ENCODE results near the gene SMARCD1.

DNA sequence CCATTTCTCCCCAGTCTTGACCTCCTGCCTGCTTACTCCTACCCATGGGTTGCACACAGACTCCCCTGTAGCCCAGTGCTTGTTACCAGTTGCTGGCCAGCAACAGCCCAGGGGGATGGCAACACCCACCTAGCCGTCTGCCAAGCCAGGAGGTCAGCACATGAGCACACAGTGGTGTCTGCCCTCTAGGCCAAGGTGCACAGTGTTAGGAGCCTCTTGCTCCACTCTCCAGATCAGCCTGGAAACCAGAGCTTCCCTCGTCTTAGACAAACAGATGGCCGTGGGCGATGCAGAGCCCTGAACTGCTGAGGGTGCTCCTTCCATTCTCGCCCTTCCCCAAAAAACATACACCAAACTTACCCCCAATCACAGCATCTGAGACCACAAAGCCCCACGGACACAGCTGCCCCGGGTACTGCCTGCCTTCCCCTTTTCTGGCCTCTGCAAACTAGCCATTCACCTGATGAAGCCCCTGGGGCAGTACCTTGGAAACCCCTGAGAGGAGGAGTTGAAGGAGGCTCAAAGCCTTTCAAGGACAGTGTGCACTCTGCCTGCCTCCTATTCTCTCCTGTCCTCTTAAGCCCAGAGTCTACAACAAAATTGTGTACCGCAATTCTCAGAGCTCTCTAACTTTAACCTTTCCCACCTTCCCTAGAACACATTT lies 17.6 kb downstream of the SMARCD1 start:
- TF ChIP-seq POLR2AphosphoS5 (IDR thresholded peaks at IDR 0.05), result no peak
- TF ChIP-seq, protein P1, sequence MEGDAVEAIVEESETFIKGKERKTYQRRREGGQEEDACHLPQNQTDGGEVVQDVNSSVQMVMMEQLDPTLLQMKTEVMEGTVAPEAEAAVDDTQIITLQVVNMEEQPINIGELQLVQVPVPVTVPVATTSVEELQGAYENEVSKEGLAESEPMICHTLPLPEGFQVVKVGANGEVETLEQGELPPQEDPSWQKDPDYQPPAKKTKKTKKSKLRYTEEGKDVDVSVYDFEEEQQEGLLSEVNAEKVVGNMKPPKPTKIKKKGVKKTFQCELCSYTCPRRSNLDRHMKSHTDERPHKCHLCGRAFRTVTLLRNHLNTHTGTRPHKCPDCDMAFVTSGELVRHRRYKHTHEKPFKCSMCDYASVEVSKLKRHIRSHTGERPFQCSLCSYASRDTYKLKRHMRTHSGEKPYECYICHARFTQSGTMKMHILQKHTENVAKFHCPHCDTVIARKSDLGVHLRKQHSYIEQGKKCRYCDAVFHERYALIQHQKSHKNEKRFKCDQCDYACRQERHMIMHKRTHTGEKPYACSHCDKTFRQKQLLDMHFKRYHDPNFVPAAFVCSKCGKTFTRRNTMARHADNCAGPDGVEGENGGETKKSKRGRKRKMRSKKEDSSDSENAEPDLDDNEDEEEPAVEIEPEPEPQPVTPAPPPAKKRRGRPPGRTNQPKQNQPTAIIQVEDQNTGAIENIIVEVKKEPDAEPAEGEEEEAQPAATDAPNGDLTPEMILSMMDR (IDR thresholded peaks at IDR 0.05), result no peak
- TF ChIP-seq POLR2A (IDR thresholded peaks at IDR 0.05), result no peak
- TF ChIP-seq EP300 (IDR thresholded peaks at IDR 0.05), result no peak

All from upper lobe of left lung (tissue), 4 donors.